ENCODE data around the gene RAPGEF3.

RAPGEF3 gene

DNA sequence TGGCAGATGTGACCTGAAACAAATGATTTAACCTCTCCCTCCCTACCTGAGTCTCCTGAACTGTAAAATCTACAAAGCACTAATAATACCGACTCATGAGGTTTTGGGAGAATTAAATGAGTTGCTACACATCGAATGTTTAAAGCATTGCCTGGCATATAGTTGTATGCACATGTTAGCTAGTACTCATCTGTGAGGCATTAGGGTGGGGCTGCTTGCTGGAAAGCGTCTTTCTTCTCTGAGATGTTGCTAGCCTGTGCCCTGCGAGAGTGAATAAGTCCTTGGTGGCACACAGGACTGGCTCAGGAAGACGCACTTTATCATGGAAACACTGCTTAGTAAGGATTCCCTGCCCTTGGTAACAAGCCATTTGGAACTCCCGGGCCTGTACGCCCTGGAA is 6.1 kb downstream of the RAPGEF3 start:
- H3K9ac ChIP-seq (ENCODE audit: low read depth, low read length) = no peak overlapping the region
- H3K4me1 ChIP-seq (ENCODE audit: insufficient read depth, low read length) = no peaks in the 10 kb centered on the region
- no peak overlapping the region for H2AFZ ChIP-seq (ENCODE audit: low read depth, low read length)
- H3K27ac ChIP-seq (ENCODE audit: low read length) = no peak overlapping the region
- H3K9me3 ChIP-seq (ENCODE audit: insufficient read depth, low read length, severe bottlenecking) = no peaks in the 10 kb centered on the region
- H3K27me3 ChIP-seq (ENCODE audit: insufficient read depth, low read length, poor library complexity) = peaks cover 3% of the 10 kb centered on the region
- DNase-seq (no peak), ATAC-seq (ENCODE audit: insufficient read depth, low read depth) (no peak)
- TF ChIP-seq EZH2 (IDR thresholded peaks at IDR 0.05; ENCODE audit: borderline replicate concordance, low read depth, low read length, severe bottlenecking) (no peak), CTCF (IDR thresholded peaks at IDR 0.05; ENCODE audit: borderline replicate concordance, extremely low read depth, low read length, poor library complexity, severe bottlenecking) (no peak)
- H3K4me3 ChIP-seq (ENCODE audit: low read depth in 1 of 2, low read length in 2 of 2) = no peak overlapping the region
- H3K79me2 ChIP-seq (ENCODE audit: insufficient read depth, low read length) = no peaks in the 10 kb centered on the region
- H4K20me1 ChIP-seq (ENCODE audit: insufficient read depth, low read length) = peaks cover 3% of the 10 kb centered on the region; the same call in 1 of the 2 replicates
- H3K36me3 ChIP-seq (ENCODE audit: insufficient read depth, low read length) = no peaks in the 10 kb centered on the region
- H3K4me2 ChIP-seq (ENCODE audit: insufficient read depth, low read length) = no peak overlapping the region

GRCh38 chr12:47752121-47752520 is 6.6 kb downstream of the RAPGEF3 start:
- H3K4me1 ChIP-seq (ENCODE audit: insufficient read depth, low read length) = no peaks in the 10 kb centered on the region
- no peak overlapping the region for H2AFZ ChIP-seq (ENCODE audit: low read depth, low read length)
- ATAC-seq (ENCODE audit: insufficient read depth, low read depth) (no peak), DNase-seq (no peak)
- H3K4me2 ChIP-seq (ENCODE audit: insufficient read depth, low read length) = no peak overlapping the region
- TF ChIP-seq EZH2 (IDR thresholded peaks at IDR 0.05; ENCODE audit: borderline replicate concordance, low read depth, low read length, severe bottlenecking) = no peak
- no peak for TF ChIP-seq CTCF (IDR thresholded peaks at IDR 0.05; ENCODE audit: borderline replicate concordance, extremely low read depth, low read length, poor library complexity, severe bottlenecking)
- H3K4me3 ChIP-seq (ENCODE audit: low read depth in 1 of 2, low read length in 2 of 2) = no peak overlapping the region
- no peaks in the 10 kb centered on the region for H3K79me2 ChIP-seq (ENCODE audit: insufficient read depth, low read length)
- H3K27me3 ChIP-seq (ENCODE audit: insufficient read depth, low read length, poor library complexity) = peaks cover 3% of the 10 kb centered on the region
- H3K9ac ChIP-seq (ENCODE audit: low read depth, low read length) = no peak overlapping the region
- no peaks in the 10 kb centered on the region for H3K9me3 ChIP-seq (ENCODE audit: insufficient read depth, low read length, severe bottlenecking)
- no peak overlapping the region for H3K27ac ChIP-seq (ENCODE audit: low read length)
- H4K20me1 ChIP-seq (ENCODE audit: insufficient read depth, low read length) = peaks cover 3% of the 10 kb centered on the region; the same call in 1 of the 2 replicates
- H3K36me3 ChIP-seq (ENCODE audit: insufficient read depth, low read length) = no peaks in the 10 kb centered on the region

DNA sequence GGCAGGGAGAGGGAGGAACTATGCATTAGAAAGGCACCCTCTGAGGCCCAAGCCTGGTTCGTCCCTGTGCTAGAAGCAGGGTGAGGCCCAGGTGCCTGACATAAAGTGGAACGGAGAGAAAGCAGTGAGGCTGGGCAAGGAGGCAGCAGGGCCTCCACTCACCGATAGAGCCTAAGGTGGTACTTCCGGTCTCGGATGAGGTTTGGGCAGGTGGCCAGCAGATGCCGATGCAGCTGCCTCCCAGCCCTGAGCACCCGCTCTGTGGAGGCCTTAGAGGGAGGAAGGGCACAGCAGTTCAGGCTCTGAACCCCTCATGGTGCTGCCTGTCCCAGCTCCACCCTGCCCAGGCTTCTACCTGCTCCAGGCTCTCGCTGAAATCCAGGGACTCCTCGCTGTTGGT is 7.1 kb downstream of the RAPGEF3 start:
- Histone ChIP-seq H3K9ac (ENCODE audit: low read depth, low read length) (no peak overlapping the region), H3K27ac (ENCODE audit: low read length) (no peak overlapping the region)

More for the DNA sequence above, 7.1 kb downstream of the RAPGEF3 start:
- DNase-seq = no peak
- Histone ChIP-seq H3K4me1 (ENCODE audit: insufficient read depth, low read length) (no peaks in the 10 kb centered on the region), H2AFZ (ENCODE audit: low read depth, low read length) (no peak overlapping the region), H3K9me3 (ENCODE audit: insufficient read depth, low read length, severe bottlenecking) (no peaks in the 10 kb centered on the region), H4K20me1 (ENCODE audit: insufficient read depth, low read length) (peaks cover 3% of the 10 kb centered on the region; the same call in 1 of the 2 replicates), H3K79me2 (ENCODE audit: insufficient read depth, low read length) (no peaks in the 10 kb centered on the region), H3K27me3 (ENCODE audit: insufficient read depth, low read length, poor library complexity) (peaks cover 3% of the 10 kb centered on the region), H3K36me3 (ENCODE audit: insufficient read depth, low read length) (no peaks in the 10 kb centered on the region), H3K4me2 (ENCODE audit: insufficient read depth, low read length) (no peak overlapping the region), H3K4me3 (ENCODE audit: low read depth in 1 of 2, low read length in 2 of 2) (no peak overlapping the region)
- no peak for ATAC-seq (ENCODE audit: insufficient read depth, low read depth)
- no peak for TF ChIP-seq CTCF (IDR thresholded peaks at IDR 0.05; ENCODE audit: borderline replicate concordance, extremely low read depth, low read length, poor library complexity, severe bottlenecking)
- no peak for TF ChIP-seq EZH2 (IDR thresholded peaks at IDR 0.05; ENCODE audit: borderline replicate concordance, low read depth, low read length, severe bottlenecking)
